ENCODE measurements around the gene AMOTL2.

DNA sequence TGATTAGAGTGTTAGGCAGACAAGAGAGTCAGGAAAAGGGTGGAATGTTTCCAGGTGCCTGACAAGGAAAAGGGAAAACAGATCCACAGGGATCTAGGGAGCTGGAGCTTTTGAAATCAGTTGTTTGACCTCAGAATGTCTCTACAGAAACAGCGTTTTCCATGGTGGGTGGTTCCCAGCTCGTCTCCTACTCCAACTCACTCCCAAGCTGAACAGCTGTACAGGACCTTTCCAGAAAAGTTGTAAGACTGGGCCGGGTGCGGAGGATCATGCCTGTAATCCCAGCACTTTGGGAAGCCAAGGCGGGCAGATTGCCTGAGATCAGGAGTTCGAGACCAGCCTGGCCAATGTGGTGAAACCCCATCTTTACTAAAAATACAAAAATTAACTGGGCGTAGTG is 67.9 kb downstream of the AMOTL2 start:
- TF ChIP-seq, protein P1, sequence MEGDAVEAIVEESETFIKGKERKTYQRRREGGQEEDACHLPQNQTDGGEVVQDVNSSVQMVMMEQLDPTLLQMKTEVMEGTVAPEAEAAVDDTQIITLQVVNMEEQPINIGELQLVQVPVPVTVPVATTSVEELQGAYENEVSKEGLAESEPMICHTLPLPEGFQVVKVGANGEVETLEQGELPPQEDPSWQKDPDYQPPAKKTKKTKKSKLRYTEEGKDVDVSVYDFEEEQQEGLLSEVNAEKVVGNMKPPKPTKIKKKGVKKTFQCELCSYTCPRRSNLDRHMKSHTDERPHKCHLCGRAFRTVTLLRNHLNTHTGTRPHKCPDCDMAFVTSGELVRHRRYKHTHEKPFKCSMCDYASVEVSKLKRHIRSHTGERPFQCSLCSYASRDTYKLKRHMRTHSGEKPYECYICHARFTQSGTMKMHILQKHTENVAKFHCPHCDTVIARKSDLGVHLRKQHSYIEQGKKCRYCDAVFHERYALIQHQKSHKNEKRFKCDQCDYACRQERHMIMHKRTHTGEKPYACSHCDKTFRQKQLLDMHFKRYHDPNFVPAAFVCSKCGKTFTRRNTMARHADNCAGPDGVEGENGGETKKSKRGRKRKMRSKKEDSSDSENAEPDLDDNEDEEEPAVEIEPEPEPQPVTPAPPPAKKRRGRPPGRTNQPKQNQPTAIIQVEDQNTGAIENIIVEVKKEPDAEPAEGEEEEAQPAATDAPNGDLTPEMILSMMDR (IDR thresholded peaks at IDR 0.05; ENCODE audit: insufficient read depth, low read length, poor library complexity, severe bottlenecking) = no peak
- no peak for TF ChIP-seq EZH2phosphoT487 (conservative IDR thresholded peaks at IDR 0.05; ENCODE audit: low read length)

Data from SU-DHL-6 (cell line).